DND-41 (cell line): ENCODE measurements around the gene PAK1.

Experiments used
- ATAC-seq: fragments of 200-7000 bp; cut with Tn5 transposase; 3 replicates; pipeline ENCODE4 v1.9.1; 2021; ENCODE audit warnings: low read depth; ENCODE audit not compliant: insufficient read depth
- DNase-seq: peaks from one replicate; pipeline ENCODE4 v3.0.0-alpha.2; 2020
- H2AFZ ChIP-seq: 2 replicates; pipeline ENCODE4 v1.6.0; 2012; ENCODE audit warnings: low read depth, low read length
- H3K27ac ChIP-seq: 2 replicates; pipeline ENCODE4 v1.5.1; 2012; ENCODE audit warnings: low read length, inconsistent platforms
- H3K27me3 ChIP-seq: fragments of 200-600 bp; sonication (generic); 2 replicates; pipeline ENCODE4 v1.6.0; 2012; ENCODE audit warnings: low read length, mild to moderate bottlenecking, inconsistent platforms; ENCODE audit not compliant: insufficient read depth, poor library complexity
- H3K36me3 ChIP-seq: 2 replicates; pipeline ENCODE4 v1.5.1; 2012; ENCODE audit warnings: low read length, inconsistent platforms; ENCODE audit not compliant: insufficient read depth
- H3K4me1 ChIP-seq: 2 replicates; pipeline ENCODE4 v1.5.1; 2012; ENCODE audit warnings: mild to moderate bottlenecking, low read length; ENCODE audit not compliant: insufficient read depth
- H3K4me2 ChIP-seq: 2 replicates; pipeline ENCODE4 v1.6.0; 2012; ENCODE audit warnings: mild to moderate bottlenecking, moderate library complexity, low read length, inconsistent platforms; ENCODE audit not compliant: insufficient read depth
- H3K4me3 ChIP-seq, 2 experiments: fragments of 200-600 bp in 1 of 2; shearing (Covaris generic) in 1 of 2; 2 replicates each; pipeline ENCODE4 v1.5.1; 2012 to 2016; ENCODE audit warnings: inconsistent platforms in 2 of 2, low read length in 2 of 2, mild to moderate bottlenecking in 2 of 2, low read depth in 1 of 2, moderate library complexity in 1 of 2
- H3K79me2 ChIP-seq: 2 replicates; pipeline ENCODE4 v1.6.0; 2012; ENCODE audit warnings: low read length, inconsistent platforms; ENCODE audit not compliant: insufficient read depth
- H3K9ac ChIP-seq: 2 replicates; pipeline ENCODE4 v1.6.0; 2012; ENCODE audit warnings: low read depth, mild to moderate bottlenecking, inconsistent platforms, low read length, moderate library complexity
- H3K9me3 ChIP-seq: 2 replicates; pipeline ENCODE4 v1.5.1; 2012; ENCODE audit warnings: low read length, moderate library complexity, mild to moderate bottlenecking, inconsistent platforms; ENCODE audit not compliant: insufficient read depth, severe bottlenecking
- H4K20me1 ChIP-seq: 2 replicates; pipeline ENCODE4 v1.6.0; 2012; ENCODE audit warnings: low read length; ENCODE audit not compliant: insufficient read depth
- CTCF ChIP-seq: IDR thresholded peaks from 2 replicates; pipeline ENCODE4 v1.5.1; 2012; ENCODE audit warnings: borderline replicate concordance, low read length, moderate library complexity, mild to moderate bottlenecking; ENCODE audit not compliant: poor library complexity, severe bottlenecking; ENCODE audit errors: extremely low read depth
- EZH2 ChIP-seq: IDR thresholded peaks from 3 replicates; pipeline ENCODE4 v1.6.1; 2012; ENCODE audit warnings: borderline replicate concordance, low read depth, mild to moderate bottlenecking, moderate library complexity, low read length, inconsistent platforms; ENCODE audit not compliant: severe bottlenecking

The PAK1 gene

GRCh38 chr11:77518471-77518870 is 44.6 kb upstream of the PAK1 start:
- Histone ChIP-seq H3K4me2 (no peak overlapping the region), H3K27ac (no peak overlapping the region), H2AFZ (no peak overlapping the region), H3K27me3 (no peaks in the 10 kb centered on the region), H3K4me3 (no peak overlapping the region), H3K9me3 (no peaks in the 10 kb centered on the region), H4K20me1 (no peaks in the 10 kb centered on the region), H3K9ac (no peak overlapping the region), H3K79me2 (no peaks in the 10 kb centered on the region), H3K4me1 (no peaks in the 10 kb centered on the region), H3K36me3 (no peaks in the 10 kb centered on the region)
- ATAC-seq = no peak
- TF ChIP-seq EZH2 (no peak), CTCF (no peak)
- no peak for DNase-seq

- Histone ChIP-seq H4K20me1 (no peaks in the 10 kb centered on the region), H3K36me3 (no peaks in the 10 kb centered on the region), H3K79me2 (no peaks in the 10 kb centered on the region), H3K4me1 (no peaks in the 10 kb centered on the region), H2AFZ (no peak overlapping the region), H3K27ac (no peak overlapping the region), H3K4me2 (no peak overlapping the region), H3K9me3 (no peaks in the 10 kb centered on the region), H3K9ac (no peak overlapping the region), H3K27me3 (no peaks in the 10 kb centered on the region), H3K4me3 (no peak overlapping the region)
- ATAC-seq = no peak
- DNase-seq = no peak
- TF ChIP-seq CTCF (no peak), EZH2 (no peak)
Measured at GRCh38 chr11:77517753-77518152, 43.9 kb upstream of the PAK1 start.

- Histone ChIP-seq H3K4me1 (no peaks in the 10 kb centered on the region), H3K4me2 (no peak overlapping the region), H3K79me2 (no peaks in the 10 kb centered on the region), H3K36me3 (no peaks in the 10 kb centered on the region), H4K20me1 (no peaks in the 10 kb centered on the region), H2AFZ (no peak overlapping the region), H3K4me3 (no peak overlapping the region), H3K9me3 (no peaks in the 10 kb centered on the region), H3K9ac (no peak overlapping the region), H3K27me3 (no peaks in the 10 kb centered on the region), H3K27ac (no peak overlapping the region)
- no peak for DNase-seq
- ATAC-seq = no peak
- TF ChIP-seq CTCF (no peak), EZH2 (no peak)
Measured at GRCh38 chr11:77517226-77517625, 43.3 kb upstream of the PAK1 start.

- ATAC-seq (no peak), DNase-seq (no peak)
- H3K79me2 ChIP-seq = no peaks in the 10 kb centered on the region
Measured at GRCh38 chr11:77515483-77515882, 41.6 kb upstream of the PAK1 start.

More at GRCh38 chr11:77515483-77515882, 41.6 kb upstream of the PAK1 start:
- Histone ChIP-seq H3K4me2 (no peak overlapping the region), H4K20me1 (no peaks in the 10 kb centered on the region), H3K9me3 (no peaks in the 10 kb centered on the region), H3K27me3 (no peaks in the 10 kb centered on the region), H2AFZ (no peak overlapping the region), H3K4me1 (no peaks in the 10 kb centered on the region), H3K36me3 (no peaks in the 10 kb centered on the region), H3K4me3 (no peak overlapping the region), H3K9ac (no peak overlapping the region), H3K27ac (no peak overlapping the region)
- TF ChIP-seq CTCF (no peak), EZH2 (no peak)
